CD4-positive, alpha-beta T cell treated with Interleukin-17A for 4 hours (primary cell): ENCODE data around the gene MAP3K19.
"Not testable (repeated sequence)": the region's sequence is repeated elsewhere in the genome, so short reads cannot be mapped to it uniquely, and the experiment has no call there.

Experiments
- DNase-seq: peaks from one replicate; pipeline ENCODE4 v3.0.0-alpha.2; 2020; ENCODE audit warnings: mixed read lengths

MAP3K19 gene

GRCh38 chr2:135047300-135047699 lies at the start of gene MAP3K19:
Gene MAP3K19 (minus strand): TSS chr2:135047447. CDS start chr2:135024647, 22,800 bp downstream.
- DNase-seq = no peak

GRCh38 chr2:135096665-135097446 lies 49.6 kb upstream of the MAP3K19 start:
- DNase-seq = no peak

GRCh38 chr2:135095591-135095990 lies 48.3 kb upstream of the MAP3K19 start:
- DNase-seq = no peak

GRCh38 chr2:135094508-135094907 lies 47.3 kb upstream of the MAP3K19 start:
- DNase-seq = no peak

GRCh38 chr2:135093670-135094330 lies 46.6 kb upstream of the MAP3K19 start:
- no peak for DNase-seq

- DNase-seq = no peak
Observed at GRCh38 chr2:135093193-135093592, 45.9 kb upstream of the MAP3K19 start.

GRCh38 chr2:135091681-135092080 lies 44.4 kb upstream of the MAP3K19 start:
- DNase-seq = no peak

GRCh38 chr2:135089597-135089996 lies 42.4 kb upstream of the MAP3K19 start:
- not testable (repeated sequence) for DNase-seq

- DNase-seq = no peak
Observed at GRCh38 chr2:135086222-135086621, 39.0 kb upstream of the MAP3K19 start.

- DNase-seq = no peak
Observed at GRCh38 chr2:135078417-135078816, 31.2 kb upstream of the MAP3K19 start.

GRCh38 chr2:135076556-135076955 lies 29.3 kb upstream of the MAP3K19 start:
- no peak for DNase-seq

- DNase-seq = no peak
Observed at GRCh38 chr2:135074216-135074615, 27.0 kb upstream of the MAP3K19 start.

GRCh38 chr2:135072125-135072997 lies 25.1 kb upstream of the MAP3K19 start:
- no peak for DNase-seq

- no peak for DNase-seq
Observed at GRCh38 chr2:135066710-135067109, 19.5 kb upstream of the MAP3K19 start.

- DNase-seq = no peak
Observed at GRCh38 chr2:135064149-135064548, 16.9 kb upstream of the MAP3K19 start.

GRCh38 chr2:135063210-135063609 lies 16.0 kb upstream of the MAP3K19 start:
- DNase-seq = no peak

GRCh38 chr2:135059577-135059976 lies 12.3 kb upstream of the MAP3K19 start:
- DNase-seq = no peak

GRCh38 chr2:135056790-135057189 lies 9.5 kb upstream of the MAP3K19 start:
- no peak for DNase-seq

- DNase-seq = no peak
Observed at GRCh38 chr2:135055182-135055786, 8.0 kb upstream of the MAP3K19 start.

GRCh38 chr2:135052997-135053474 lies 5.8 kb upstream of the MAP3K19 start:
- peak; percentile 46 for DNase-seq

- DNase-seq = peak; percentile 92
Observed at GRCh38 chr2:135052042-135052876, 5.0 kb upstream of the MAP3K19 start, which contains the start of gene RAB3GAP1. Gene RAB3GAP1 (plus strand): TSS chr2:135052292. CDS start chr2:135052308, 16 bp downstream.

GRCh38 chr2:135050684-135051083 lies 3.4 kb upstream of the MAP3K19 start:
- no peak for DNase-seq
